D341Med (cell line): ENCODE data around the gene ZNF708.
"Not testable (repeated sequence)": the region's sequence is repeated elsewhere in the genome, so short reads cannot be mapped to it uniquely, and the experiment has no call there.

Experiments
- DNase-seq: peaks from one replicate; pipeline ENCODE4 v3.0.0; 2012; ENCODE audit warnings: low spot score

The ZNF708 gene

DNA sequence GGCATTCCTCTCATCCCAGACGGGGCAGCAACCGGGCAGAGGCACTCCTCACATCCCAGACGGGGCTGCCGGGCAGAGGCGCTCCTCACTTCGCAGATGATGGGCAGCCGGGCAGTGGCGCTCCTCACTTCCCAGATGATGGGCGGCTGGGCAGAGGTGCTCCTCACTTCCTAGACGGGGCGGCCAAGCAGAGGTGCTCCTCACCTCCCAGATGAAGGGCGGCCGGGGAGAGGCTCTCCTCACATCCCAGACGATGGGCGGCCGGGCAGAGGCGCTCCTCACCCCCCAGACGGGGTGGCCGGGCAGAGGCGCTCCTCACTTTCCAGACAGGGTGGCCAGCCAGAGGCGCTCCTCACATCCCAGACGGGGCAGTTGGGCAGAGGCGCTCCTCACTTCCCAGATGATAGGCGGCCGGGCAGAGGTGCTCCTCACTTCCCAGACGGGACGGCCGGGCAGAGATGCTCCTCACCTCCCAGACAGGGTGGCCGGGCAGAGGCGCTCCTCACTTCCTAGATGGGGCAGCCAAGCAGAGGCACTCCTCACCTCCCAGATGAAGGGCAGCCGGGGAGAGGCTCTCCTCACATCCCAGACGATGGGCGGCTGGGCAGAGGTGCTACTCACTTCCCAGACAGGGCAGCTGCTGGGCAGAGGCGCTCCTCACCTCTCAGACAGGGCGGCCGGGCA is 68.9 kb downstream of the ZNF708 start:
- DNase-seq, result no peak

DNA sequence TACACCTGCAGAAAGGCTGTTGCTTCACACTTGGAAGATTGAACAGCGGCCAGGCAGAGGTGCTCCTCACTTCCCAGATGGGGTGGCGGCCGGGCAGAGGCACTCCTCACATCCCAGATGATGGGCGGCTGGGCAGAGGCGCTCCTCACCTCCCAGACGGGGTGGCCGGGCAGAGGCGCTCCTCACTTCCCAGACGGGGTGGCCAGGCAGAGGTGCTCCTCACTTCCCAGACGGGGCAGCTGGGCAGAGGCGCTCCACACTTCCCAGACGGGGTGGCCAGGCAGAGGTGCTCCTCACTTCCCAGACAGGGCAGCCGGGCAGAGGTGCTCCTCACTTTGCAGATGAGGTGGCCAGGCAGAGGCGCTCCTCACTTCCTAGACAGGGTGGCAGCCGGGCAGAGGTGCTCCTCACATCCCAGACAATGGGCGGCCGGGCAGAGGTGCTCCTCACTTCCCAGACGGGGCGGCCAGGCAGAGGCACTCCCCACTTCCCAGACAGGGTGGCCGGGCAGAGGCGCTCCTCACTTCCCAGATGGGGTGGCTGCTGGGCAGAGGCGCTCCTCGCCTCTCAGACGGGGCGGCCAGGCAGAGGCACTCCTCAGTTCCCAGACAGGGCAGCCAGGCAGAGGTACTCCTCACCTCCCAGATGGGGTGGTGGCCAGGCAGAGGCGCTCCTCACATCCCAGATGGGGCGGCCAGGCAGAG is 69.6 kb downstream of the ZNF708 start:
- not testable (repeated sequence) for DNase-seq

DNA sequence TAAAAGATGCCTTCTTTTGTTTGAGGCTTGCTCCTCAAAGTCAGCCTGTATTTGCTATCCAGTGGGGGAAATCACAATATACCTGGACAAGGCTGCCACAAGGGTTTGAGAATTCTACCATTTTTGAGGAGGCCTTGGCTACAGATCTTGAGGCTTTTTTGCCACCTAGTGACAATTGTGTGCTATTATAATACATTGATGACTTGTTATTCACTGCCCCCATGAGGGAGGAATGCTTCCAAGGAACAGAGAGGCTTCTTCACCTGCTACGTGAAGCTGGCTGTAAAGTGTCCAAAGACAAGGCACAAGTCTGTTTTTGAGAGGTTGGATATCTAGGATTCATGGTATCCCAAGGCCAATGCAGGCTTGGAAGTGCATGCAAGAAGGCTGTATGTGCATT is 72.5 kb downstream of the ZNF708 start:
- DNase-seq, result peak; percentile 38
